ENCODE measurements around the gene LHX1. TPM values are rescaled to one million over a fixed set of nuclear protein-coding genes. Genes with fewer than 3 reads are reported as not detected.

The LHX1 gene
- total RNA-seq, 1 donor from 2014 or later, result not detected

Other genes starting within 250 kb of the LHX1 start
- gene AATF, start 11.5 kb downstream of the LHX1 start, total RNA-seq, result 47.5 and 54.0 TPM in 2 replicates

All from bronchial epithelial cell (primary cell).